Activated gamma-delta T cell treated with Interleukin-2 at 50 U/mL for 16 hours (primary cell): ENCODE data around the gene STX8.
"Not testable (repeated sequence)": the region's sequence is repeated elsewhere in the genome, so short reads cannot be mapped to it uniquely, and the experiment has no call there.

Experiments
- DNase-seq: peaks from one replicate; pipeline ENCODE4 v3.0.0-alpha.2; 2020

Gene STX8

DNA sequence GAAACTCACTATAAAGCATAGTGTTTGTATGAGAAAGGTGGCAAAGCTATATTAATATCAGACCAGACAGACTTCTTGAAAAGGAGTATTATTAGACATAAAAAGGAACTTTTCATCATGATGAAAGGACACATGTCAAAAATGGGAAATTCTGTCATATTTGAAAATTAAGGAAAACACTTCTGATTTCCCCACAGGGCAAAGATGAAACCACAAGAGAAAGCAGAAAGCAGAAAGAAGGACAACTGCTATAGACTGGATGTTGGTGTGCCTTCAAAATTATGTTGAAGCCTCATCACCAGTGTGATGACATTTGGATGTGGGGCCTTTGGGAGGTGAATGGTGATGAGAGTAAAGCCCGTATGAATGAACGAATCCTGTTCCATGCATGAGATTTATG lies 193.0 kb downstream of the STX8 start:
- no peak for DNase-seq

DNA sequence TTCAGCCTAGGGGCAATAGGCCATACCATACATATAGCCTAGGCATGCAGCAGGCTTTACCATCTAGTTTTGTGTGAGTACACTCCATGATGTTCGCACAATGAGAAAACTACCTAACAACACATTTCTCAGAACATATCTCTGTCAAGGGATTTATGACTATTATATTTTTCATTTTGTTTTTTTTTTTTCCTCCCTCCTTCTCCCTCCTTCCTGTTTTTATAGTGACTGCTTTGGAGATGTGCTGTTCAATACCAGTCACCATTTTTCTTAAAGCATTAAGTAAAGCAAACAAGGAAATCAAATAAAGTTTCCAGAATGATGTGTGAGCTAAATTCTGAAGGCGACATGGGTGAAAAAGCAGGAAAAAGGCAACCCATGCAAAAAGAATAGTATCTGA lies 194.6 kb downstream of the STX8 start:
- no peak for DNase-seq

DNA sequence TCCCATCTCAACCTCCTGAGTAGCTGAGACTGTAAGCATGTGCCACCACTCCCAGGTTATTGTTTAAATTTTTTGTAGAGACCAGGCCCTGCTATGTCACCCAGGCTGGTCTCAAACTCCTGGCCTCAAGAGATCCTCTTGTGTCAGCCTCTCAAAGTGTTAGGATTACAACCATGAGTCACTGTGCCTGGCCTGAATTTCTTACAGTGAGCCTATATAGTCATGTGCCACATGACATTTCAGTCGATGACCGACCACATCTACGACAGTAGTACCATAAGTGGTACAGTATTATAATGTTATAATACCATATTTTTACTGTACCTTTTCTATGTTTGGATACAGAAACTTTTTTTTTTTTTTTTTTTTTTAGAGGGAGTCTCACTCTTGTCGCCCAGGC lies 195.3 kb downstream of the STX8 start:
- DNase-seq = no peak

DNA sequence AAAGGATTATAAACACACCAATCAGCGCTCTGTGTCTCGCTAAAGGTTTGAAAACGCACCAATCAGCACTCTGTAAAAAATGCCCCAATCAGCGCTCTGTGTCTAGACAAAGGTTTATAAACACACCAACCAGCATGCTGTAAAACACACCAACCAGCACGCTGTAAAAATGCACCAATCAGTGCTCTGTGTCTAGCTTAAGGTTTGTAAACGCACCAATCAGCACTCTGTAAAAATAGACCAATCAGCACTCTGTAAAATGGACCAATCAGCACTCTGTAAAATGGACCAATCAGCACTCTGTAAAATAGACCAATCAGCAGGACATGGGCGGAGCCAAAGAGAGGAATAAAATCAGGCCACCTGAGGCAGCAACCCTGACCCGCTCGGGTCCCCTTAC lies 199.4 kb downstream of the STX8 start:
- not testable (repeated sequence) for DNase-seq

DNA sequence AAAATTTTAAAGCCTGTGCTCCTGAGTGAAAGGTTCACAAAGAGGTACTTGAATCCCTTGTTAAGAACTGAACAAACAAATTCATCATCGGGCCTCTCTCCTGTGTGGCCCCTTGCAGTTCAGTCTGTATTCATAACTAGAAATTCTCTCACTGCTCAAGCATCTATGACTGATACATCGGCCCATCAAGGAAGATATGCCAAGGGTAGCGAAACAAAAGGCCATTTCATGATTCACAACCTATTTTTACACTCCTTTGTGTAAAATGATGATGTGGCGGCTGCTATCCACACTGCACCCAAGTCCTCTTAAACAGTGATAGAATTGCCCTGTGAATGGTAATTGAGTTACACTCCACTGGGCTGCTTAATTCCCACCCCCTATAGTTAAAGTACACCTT lies 204.6 kb downstream of the STX8 start:
- no peak for DNase-seq

DNA sequence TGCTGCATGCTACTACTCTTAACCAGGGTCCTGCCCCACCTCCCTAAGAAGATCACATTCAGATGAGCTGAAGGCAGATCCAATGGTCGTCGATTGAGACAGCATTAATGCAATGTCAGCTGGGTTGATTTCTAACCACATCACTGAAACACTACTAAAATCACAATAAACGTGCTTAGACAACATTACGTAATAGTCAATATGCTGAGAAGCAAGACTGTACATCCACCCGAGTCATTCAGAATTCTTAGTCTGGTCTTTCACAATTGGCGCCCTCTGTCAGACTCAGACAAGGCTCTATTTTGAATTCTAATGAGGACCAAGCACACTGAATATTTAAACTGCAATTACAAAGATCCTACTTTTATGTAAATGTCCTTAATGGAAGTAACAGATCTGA lies 205.2 kb downstream of the STX8 start:
- no peak for DNase-seq

DNA sequence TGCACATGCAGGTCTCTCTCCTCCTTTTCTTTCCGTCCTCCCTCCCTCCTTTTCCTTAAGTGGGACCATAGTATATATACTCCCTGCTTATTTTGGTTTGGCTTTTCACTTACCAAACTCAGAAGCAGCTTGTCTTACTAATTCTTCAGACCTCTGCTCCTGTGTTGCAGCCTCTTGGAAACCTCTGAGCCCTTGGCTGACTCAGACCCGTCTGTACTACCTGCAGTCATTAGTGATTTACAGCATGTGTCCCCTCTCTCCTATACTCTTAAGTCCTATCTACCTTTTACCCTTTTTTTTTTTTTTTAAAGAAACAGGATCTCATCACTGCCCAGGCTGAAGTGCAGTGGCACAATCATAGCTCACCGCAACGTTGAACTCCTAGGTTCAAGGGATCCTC lies 207.0 kb downstream of the STX8 start:
- DNase-seq = no peak

DNA sequence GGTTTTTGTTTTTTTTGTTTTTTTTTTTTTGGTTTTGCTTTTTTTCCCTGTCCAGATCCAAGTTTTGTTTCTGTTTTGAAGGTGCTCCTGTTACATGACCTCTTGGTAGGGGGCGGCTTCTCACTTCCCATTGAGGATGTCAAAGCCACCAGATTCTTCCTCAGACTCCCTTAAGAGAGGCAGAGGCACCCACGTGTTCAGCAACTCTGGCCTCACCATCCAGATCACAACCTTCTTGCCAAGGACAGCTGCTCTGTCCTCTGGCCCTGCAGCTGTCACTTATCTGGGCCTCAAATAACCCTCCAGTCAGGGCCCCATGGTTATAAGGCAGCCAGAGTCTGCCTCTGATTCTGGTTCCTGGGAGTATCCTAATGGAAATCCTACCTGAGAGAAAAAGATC lies 208.5 kb downstream of the STX8 start:
- no peak for DNase-seq

DNA sequence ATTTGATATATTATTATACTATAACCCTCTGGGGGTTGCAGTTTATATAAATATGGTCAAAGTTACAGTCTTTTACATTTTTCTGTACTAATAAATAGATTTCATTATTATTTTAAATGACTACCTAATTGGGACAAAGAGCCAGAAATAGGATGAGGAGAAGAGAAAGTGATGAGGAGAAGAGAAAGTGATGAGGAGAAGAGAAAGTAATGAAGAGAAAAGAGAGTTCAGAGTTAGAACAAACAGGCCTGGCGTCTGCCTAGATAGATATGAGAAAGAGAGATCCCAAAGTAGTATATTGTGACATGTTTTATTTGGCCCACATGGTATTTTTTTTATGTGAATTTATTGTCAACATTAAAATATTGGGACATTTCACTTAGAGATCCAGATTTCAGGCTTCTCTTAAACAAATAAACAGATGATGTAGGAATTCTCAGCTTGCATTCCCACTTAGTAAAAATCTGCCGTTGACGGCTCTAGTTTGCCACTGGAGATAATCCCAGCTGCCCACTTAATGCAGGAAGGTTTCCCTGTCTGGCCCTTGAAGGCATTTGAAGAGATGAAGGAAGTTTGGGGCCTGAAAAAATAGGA lies 210.7 kb downstream of the STX8 start:
- no peak for DNase-seq

DNA sequence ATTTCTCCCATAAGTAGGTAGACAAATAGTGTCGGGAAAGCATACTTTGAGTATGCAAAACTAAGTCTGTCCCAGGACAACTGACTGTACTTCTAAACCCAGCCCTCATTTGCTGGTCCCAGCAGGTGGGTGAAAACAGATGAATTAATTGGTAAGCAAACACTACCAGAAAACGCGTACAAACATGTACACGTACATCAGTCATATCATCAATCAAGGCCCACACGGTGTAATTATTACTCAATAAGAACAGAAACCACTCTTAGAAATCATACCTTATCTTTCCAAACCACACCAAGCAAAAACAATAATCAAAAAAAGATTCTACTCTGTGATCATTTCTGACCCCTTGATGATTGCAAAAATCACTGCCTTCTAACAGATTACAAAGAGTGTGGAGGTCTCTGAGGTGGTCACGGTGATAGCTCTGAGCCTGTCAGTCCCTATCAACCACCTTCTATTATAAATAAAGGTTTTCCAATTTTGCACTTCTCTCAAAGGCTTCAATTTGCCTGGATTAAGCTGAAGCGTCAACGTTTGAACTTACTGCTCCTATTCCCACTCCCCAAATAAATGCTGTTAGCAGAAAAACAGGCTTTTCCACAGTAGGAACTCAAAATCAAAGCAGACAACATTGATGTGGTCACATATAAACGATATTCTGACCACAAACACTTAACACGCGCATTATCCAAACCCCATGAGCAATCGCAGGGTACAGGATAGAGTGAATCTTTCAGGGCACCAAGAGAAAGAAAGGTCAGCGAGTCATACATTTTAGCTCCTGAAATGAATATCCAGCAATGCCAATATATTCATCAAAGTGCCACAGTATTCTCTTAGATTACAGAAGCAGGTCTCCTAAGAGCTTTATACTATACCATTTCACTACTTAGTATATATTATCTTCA lies 211.9 kb downstream of the STX8 start:
- no peak for DNase-seq

DNA sequence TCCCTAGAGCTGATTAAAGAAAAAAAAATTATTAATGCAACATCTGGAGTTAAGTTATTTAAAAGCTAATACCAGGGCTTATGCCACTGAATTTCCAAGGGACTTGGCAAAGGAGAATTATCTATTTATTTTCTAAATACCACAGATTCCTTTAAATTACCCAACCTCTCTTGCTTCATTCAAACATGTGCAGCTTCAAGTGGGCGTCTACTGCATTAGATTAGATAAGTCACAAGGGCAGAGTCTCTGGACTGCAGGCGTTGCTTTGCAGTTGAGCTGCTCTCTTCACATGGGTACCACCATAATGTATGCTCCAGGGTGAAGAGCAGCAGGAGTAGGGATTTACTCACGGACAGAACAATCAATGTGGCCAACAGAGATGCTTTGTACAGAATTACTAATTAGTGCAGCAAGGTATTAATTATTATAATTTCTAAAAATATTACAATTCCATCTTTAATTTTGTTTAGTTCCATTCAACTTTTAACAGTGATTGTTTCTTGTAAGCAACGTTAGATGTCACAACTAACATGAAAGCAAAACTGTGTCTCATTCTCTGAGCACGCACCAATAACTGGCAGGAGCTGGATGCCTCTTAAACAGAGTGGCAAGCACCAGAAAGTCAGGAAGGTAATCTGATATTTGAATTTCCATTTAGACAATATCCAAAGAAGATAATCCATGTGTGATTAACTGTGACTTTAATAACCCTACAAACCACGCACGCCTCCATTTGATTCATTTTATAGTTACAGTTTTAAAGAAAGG lies 214.2 kb downstream of the STX8 start:
- DNase-seq = no peak

DNA sequence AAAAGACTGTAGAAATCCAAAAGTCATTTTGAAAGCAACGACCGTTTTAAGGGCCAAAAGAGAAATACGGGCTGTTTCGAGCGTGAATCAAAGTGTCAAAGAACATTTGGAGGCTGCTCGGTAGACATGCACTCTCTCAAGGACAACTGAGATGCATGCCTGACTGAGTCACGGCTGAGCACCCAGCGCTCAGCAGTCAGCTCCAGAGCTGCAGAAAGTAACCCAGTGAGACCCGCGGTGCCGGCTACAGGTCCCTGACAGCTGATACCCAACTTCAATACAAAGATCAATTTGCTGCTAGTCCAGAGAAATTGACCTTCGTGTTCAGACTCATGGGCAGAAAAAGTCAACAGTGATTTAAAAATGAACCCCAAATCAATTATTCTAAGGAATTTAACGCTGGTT lies 214.9 kb downstream of the STX8 start:
- DNase-seq = no peak

DNA sequence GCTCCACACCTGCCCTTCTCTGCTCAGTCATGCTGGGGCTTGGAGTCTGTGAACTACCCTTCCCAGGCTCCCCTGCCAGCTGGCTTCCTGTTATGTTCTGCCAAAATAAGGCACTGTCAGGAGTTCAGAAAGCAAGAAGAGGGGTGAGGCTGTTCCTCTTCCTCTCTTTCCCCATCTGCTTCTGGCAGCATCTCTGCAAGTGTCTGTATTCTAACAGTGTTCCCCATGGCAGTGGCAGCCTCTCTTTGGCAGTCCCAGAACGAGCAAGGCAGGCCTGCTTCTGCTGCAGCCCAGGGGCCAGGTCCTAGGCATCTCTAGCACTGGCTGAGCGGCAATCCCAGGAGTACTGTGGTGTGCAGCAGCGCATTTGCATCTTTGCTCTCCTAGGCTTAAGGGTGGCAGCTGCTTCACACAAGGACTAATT lies 219.1 kb downstream of the STX8 start:
- no peak for DNase-seq

DNA sequence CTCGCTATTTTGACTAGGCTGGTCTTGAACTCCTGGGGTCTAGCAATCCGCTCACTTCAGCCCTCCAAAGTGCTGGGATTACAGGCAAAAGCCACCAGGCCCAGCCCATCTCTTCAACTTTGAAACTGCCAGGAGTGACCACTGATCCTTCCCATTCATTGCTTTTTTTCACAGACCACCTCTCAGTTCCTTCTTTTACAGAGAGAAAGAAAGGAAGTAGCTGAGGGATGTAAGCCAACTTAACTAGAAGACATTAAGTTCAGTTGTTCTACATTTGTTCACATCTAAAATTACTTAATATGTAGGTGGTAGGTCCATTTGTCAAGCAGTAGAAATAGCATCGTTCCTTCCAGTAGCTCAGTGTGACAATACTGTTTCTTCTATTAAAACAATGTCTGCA lies 219.8 kb downstream of the STX8 start:
- no peak for DNase-seq

DNA sequence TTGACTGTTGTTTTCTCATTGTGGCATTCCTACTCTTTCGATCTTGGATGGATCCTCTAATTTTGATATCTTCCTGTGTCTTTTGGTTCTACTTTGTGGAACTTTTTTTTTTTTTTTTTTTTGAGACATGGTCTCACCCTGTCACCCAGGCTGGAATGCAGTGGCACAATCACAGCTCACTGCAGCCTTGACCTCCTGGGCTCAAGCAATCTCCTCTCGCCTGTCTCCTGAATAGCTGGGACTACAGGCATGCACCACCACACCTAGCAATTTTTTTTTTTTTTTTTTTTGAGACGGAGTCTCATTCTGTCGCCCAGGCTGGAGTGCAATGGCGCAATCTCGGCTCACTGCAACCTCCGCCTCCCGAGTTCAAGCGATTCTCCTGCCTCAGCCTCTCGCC lies 220.4 kb downstream of the STX8 start:
- DNase-seq = not testable (repeated sequence)

DNA sequence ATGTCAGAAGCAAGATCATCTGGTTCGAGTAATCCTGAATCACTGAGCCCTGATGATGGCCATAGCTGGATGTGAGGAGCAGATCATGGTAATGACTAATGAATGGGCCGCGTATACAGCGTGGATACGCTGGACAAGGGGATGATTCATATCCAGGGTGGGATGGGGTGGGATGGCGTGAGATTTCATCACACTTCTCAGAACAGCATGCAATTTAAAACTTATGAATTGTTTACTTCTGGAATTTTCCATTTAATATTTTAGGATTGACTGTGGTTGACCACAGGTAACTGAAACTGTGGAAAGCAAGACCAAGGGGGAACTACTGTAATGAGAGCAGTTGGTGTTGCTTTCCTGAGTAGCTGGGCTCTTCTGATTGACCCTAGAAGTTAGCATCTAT lies 225.5 kb downstream of the STX8 start:
- no peak for DNase-seq

DNA sequence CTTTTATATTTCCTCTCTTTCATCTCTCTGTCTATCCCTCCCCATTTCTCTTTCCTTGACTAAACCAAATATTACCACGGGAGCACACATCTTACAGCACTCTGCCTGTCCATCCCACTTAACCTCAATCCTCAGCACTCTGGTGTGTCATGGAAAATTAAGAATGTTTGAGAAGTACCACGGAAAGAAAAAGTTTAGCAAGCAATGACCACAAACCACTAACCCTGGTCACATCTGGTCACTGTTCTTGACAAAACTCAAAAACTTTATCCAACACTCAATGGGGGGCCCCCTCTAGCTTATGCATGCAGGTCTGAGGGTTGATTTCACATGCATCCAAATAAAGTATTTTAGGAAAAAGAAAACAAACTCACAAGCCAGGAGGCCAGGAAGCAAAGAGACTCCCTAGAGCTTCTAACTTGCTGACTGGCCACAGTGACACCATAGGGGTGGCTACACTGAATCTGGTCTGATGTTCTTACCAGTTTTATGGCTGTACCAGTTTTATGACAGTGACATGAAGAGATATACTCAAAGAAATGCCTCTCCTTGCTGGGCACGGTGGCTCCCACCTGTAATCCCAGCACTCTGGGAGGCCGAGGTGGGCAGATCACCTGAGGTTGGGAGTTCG lies 229.2 kb downstream of the STX8 start:
- no peak for DNase-seq

DNA sequence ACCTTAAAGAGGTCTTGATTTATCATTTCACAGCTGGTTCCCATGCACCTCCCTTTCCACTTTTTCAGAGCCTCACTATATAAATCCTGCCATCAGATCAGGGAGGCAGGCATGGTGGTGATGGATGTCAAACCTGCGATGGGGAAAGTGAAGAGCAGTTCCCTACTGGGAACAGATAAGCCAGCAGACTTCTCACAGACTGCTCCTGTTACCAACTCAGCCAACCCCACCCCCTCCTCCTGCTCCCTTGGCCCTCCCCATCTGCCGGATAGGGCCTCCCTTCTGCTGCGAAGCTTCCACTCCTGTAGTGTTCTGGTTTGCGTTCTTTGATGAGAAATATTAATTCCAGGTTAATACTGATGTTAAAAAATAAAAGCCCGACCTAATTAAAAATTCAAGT lies 232.1 kb downstream of the STX8 start:
- DNase-seq = no peak

DNA sequence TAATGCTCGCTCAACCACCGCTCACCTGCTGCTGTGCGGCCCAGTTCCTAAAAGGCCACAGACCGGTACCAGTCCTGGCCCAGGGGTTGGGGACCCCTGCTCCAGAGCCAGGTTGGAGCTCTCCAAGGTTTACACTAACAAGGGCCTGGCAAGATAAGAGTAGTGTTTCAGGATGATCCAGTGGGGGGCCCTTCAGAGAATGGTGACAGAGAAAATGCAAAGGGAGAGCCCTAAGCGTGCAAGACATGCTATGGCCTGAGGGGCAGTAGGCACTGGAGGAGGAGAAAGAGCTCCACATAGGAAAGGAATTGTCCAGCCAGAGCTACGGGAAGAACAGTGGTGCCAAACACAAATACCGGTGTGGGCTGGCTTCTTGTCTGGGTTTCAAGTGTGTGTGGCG lies 233.4 kb downstream of the STX8 start:
- DNase-seq = no peak

DNA sequence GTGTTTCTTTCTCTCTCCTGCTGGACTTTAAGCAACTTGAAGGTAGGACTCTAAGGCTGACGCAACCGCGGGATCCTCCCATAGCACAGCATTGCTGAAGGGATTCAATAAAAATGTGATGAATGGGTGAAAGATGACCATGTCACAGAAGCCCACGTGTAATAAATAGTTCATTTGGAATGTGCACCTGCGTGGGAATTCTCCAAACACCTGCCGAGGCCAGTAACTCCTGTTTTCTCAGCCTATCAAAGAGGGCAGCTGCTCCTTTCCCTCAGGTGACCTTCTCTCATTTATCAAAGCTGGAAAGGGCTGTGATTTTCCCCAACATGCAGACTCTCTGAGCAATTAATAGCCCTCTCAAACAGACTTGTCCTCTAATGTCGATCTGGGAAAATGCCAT lies 235.7 kb downstream of the STX8 start:
- no peak for DNase-seq

DNA sequence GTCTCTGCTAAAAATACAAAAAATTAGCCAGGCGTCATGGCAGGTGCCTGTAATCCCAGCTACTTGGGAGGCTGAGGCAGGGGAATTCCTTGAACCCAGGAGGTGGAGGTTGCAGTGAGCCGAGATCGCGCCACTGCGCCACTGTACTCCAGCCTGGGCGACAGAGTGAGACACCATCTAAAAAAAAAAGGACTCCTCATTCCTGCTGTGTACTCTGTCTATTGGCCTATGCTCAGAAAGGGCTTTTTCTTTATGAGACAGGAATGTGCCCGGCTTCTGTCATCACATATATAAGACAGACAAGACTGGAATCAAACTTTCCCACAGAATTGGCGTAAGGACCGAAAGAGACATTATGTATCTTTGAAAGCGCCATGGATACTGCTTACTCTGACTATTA lies 236.1 kb downstream of the STX8 start:
- not testable (repeated sequence) for DNase-seq

DNA sequence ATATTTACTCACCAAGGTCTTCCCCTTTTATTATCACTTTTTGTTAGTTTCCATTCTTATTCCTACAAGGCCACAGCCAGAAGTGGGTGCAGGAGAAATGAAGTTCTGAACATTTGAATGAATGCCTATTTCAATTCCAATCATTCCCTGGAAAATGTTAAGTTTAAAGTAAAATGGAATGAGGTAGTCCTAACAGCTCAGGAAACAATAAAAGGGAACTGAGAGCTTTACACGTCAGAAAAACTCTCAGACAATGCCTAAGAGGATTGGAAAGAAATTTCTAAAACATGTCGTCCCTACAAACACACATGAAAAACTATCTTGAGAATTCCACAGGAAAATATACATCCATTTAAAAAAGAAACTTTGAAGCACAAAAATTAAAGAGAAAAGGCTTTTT lies 238.8 kb downstream of the STX8 start:
- no peak for DNase-seq
